Thyroid gland (tissue), 4 donors: ENCODE results near the gene REN. TPM values are rescaled to one million over a fixed set of nuclear protein-coding genes. Genes with fewer than 3 reads are reported as not detected.

ENCODE experiments used
- DNase-seq, 2 donors: peaks; one replicate each; pipeline ENCODE4 v3.0.0-alpha.2; 2019
- H3K27ac ChIP-seq, 3 donors: fragments of 200-600 bp; sonication (generic); 1 replicate in 2 of 3; 2 replicates in 1 of 3; pipeline ENCODE4 v1.5.1; 2016 to 2019; ENCODE audit warnings: mild to moderate bottlenecking in 1 of 3, moderate library complexity in 1 of 3
- H3K27me3 ChIP-seq: fragments of 200-600 bp; sonication (generic); one replicate; pipeline ENCODE4 v1.5.1; 2019
- H3K36me3 ChIP-seq, 2 donors: fragments of 200-600 bp; sonication (generic); one replicate each; pipeline ENCODE4 v1.5.1; 2016 to 2019
- H3K4me1 ChIP-seq, 2 donors: fragments of 200-600 bp; sonication (generic); one replicate each; pipeline ENCODE4 v1.5.1; 2017 to 2019
- H3K4me3 ChIP-seq, 3 donors: fragments of 200-600 bp; sonication (generic); replicated peaks in 1 of 3; 1 replicate in 2 of 3; 2 replicates in 1 of 3; pipeline ENCODE4 v1.5.1; 2016; ENCODE audit warnings: mild to moderate bottlenecking in 1 of 3
- H3K9me3 ChIP-seq: fragments of 200-600 bp; sonication (generic); one replicate; pipeline ENCODE4 v1.5.1; 2017
- POLR2A ChIP-seq, 2 donors: fragments of 450-650 bp; IDR thresholded peaks; one replicate each; pipeline ENCODE4 v1.6.1; 2017; ENCODE audit warnings: antibody characterized with exemption in 2 of 2, mild to moderate bottlenecking in 2 of 2, moderate library complexity in 1 of 2
- WGBS, 2 donors: methylation state at CpG; one replicate each; pipeline ENCODE4 v1.1.5; 2017; 5-methylcytosine and 5-hydroxymethylcytosine counted together
- intact Hi-C: fragments of 100-400 bp; cut with DNase I; formaldehyde crosslinking; loops from one replicate; pipeline ENCODE4 v1.15.1; 2023
- total RNA-seq, 4 donors: library from RNA; depleted of rRNA; stranded (reverse); fragments of >200 nt; gene quantifications; one replicate each; pipeline ENCODE4 v1.2.3, GENCODE V29; 2016
- TF ChIP-seq, protein P1 (sequence below), 6 experiments: fragments of 200-600 bp in 3 of 6; fragments of 450-650 bp in 3 of 6; sonication (generic) in 3 of 6; IDR thresholded peaks; one replicate each; pipeline ENCODE4 v1.5.1; 2016 to 2019; ENCODE audit warnings: antibody characterized with exemption in 6 of 6, mild to moderate bottlenecking in 2 of 6, inconsistent platforms in 1 of 6, moderate library complexity in 1 of 6

Gene REN
- total RNA-seq, 4 donors from 2014 or later: not detected

DNA sequence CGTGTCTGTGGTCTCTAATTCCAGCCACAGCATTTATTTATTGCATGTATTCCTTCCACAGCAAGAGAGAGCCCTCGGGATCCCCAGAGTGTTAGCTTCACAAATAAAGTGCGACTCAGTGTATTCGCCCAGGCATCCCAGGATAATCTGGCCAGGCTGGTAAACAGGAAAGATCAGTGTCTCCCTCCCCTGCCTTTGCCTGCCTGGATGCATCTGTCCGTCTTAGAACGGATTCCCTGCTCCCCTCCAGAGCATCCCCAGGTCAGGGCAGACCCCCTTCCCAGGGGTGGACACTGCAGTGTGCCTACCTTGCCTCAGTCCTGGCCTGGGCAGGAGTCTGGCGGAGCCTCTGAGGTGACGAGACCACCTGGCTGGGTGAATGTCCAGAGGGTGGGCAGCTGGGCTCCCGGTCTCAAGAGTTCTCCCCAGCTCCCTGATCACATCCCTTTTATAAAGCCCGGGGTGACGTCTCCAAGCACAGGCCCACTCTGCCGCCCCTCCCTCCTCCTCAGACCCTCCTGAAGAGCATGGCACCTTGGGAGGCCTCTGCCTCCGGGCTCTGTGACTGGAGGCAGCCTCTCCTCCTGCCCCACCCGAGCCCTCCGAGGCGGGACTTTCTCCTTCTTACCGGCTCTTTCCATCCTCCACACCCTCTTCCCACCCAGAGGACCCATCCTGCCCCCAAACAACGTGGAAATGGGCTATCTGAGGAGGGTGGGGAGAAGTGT lies 30.1 kb upstream of the REN start, which contains the start of gene KISS1:
Gene KISS1 (minus strand): TSS at position 424 of the 728 bp plus-strand sequence. CDS start 3,615 bp downstream, outside the sequence.
- H3K27ac ChIP-seq: no peak within 1 kb of the TSS
- no peaks in the 10 kb centered on the region for H3K4me1 ChIP-seq
- intact Hi-C loops: no loop called here
- WGBS, 2 donors: 25 to 42% methylated on average over 13 to 16 of the region's 18 CpGs
- no peaks in the 10 kb centered on the region for H3K36me3 ChIP-seq
- no peaks in the 10 kb centered on the region for H3K27me3 ChIP-seq
- TF ChIP-seq, protein P1, sequence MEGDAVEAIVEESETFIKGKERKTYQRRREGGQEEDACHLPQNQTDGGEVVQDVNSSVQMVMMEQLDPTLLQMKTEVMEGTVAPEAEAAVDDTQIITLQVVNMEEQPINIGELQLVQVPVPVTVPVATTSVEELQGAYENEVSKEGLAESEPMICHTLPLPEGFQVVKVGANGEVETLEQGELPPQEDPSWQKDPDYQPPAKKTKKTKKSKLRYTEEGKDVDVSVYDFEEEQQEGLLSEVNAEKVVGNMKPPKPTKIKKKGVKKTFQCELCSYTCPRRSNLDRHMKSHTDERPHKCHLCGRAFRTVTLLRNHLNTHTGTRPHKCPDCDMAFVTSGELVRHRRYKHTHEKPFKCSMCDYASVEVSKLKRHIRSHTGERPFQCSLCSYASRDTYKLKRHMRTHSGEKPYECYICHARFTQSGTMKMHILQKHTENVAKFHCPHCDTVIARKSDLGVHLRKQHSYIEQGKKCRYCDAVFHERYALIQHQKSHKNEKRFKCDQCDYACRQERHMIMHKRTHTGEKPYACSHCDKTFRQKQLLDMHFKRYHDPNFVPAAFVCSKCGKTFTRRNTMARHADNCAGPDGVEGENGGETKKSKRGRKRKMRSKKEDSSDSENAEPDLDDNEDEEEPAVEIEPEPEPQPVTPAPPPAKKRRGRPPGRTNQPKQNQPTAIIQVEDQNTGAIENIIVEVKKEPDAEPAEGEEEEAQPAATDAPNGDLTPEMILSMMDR (IDR thresholded peaks at IDR 0.05): no peak
- TF ChIP-seq POLR2A (IDR thresholded peaks at IDR 0.05): no peak
- no peak for DNase-seq
- no peaks in the 10 kb centered on the region for H3K9me3 ChIP-seq
- H3K4me3 ChIP-seq: no peak within 1 kb of the TSS

DNA sequence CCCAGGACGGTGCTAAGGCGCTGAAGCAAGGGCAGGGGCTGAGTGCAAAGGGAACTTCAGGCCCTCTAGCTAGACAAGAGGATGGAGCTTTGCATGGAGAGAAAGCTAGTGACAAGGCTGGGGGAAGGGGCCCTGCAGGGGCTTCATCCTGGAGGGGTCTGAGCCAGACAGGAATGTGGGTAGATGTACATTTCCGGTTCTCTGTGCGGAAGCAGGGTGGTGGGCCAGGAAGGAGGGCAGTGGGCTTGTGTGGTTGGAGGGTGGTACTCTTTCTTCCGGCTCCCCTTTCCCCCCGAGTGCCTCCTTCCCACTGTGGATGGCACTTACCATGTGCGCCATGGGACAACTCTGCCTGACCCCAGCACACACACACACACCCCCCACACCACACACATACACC lies 28.6 kb upstream of the REN start:
- intact Hi-C loops: no loop called here
- H3K4me1 ChIP-seq: peaks cover 0 to 7% of the 10 kb centered on the region in 2 donors
- H3K36me3 ChIP-seq: no peaks in the 10 kb centered on the region
- WGBS, 2 donors: 68 to 83% methylated on average over 7 of the region's 7 CpGs
- no peak overlapping the region for H3K4me3 ChIP-seq
- H3K27me3 ChIP-seq: no peaks in the 10 kb centered on the region
- TF ChIP-seq POLR2A (IDR thresholded peaks at IDR 0.05): no peak
- TF ChIP-seq, protein P1 (IDR thresholded peaks at IDR 0.05): no peak
- no peaks in the 10 kb centered on the region for H3K9me3 ChIP-seq
- no peak overlapping the region for H3K27ac ChIP-seq
- DNase-seq: no peak

DNA sequence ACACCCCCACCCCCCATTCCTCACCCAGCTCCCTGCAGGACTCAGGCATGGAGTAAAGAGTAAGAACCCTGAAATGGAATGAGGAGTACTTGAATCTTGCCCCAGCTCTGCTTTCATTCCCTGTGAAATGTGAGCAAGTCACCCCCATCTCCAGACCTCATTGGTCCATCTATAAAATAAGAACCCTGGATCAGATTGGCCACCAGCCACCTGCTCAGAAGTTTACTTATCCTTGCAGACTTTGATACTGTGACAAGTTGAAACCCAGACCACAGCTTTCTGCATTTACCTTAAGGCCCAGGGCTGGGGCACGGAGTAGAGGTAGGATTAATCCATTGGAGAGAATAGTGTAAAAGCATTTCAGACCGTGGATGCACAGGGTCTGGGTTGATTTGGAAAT lies 27.9 kb upstream of the REN start:
- H3K9me3 ChIP-seq: no peaks in the 10 kb centered on the region
- TF ChIP-seq, protein P1 (IDR thresholded peaks at IDR 0.05): no peak
- no peak for TF ChIP-seq POLR2A (IDR thresholded peaks at IDR 0.05)
- 65 to 73% methylated on average over 2 of the region's 2 CpGs for WGBS, 2 donors
- H3K27me3 ChIP-seq: no peaks in the 10 kb centered on the region
- peaks cover 0 to 7% of the 10 kb centered on the region in 2 donors for H3K4me1 ChIP-seq
- no peak for DNase-seq
- no peak overlapping the region for H3K27ac ChIP-seq
- no peaks in the 10 kb centered on the region for H3K36me3 ChIP-seq
- intact Hi-C loops: no loop called here
- H3K4me3 ChIP-seq: no peak overlapping the region

DNA sequence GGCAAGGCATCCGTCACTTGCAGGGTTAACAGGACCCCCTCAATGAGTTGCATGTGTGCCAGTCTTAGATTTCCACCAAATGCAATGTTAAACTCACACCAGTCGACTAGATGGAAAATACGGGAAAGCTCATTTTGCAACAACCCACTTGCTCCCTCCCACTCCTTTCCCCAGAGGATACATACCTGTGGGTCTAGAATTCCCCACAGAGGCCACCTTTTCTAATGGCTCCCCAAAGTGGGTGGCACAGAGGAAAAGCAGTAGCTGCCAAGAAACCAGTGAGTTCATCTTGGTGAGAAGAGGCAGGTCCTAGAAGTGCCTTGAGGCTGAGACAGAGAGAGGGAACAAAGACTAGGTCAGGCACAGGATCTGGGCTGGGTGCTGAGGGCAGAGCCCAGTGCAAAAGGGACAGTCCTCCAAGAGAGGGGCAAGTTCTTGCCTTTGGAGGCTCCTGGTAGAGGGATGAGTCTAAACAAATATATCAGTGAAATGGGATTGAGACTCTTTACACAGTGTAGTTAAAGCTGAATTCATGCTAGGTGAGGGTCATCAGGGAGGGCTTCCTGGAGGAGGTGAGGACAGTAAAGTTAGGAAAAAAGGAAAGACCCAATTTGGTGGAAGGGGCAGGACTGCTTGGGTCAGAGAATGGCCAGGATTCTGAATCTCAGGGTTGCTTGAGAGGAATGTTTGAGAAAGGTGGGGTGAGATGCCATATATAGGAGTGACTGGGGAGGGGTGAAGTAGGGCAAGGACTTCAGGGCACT lies 26.6 kb upstream of the REN start:
- intact Hi-C loops: no loop called here
- H3K9me3 ChIP-seq: no peaks in the 10 kb centered on the region
- H3K4me1 ChIP-seq: peaks cover 0 to 7% of the 10 kb centered on the region in 2 donors
- DNase-seq: no peak
- H3K36me3 ChIP-seq: no peaks in the 10 kb centered on the region
- H3K27me3 ChIP-seq: no peaks in the 10 kb centered on the region
- no peak overlapping the region for H3K4me3 ChIP-seq
- TF ChIP-seq, protein P1 (IDR thresholded peaks at IDR 0.05): no peak
- TF ChIP-seq POLR2A (IDR thresholded peaks at IDR 0.05): no peak
- H3K27ac ChIP-seq: no peak overlapping the region
- 64 to 90% methylated on average over 3 of the region's 3 CpGs for WGBS, 2 donors

DNA sequence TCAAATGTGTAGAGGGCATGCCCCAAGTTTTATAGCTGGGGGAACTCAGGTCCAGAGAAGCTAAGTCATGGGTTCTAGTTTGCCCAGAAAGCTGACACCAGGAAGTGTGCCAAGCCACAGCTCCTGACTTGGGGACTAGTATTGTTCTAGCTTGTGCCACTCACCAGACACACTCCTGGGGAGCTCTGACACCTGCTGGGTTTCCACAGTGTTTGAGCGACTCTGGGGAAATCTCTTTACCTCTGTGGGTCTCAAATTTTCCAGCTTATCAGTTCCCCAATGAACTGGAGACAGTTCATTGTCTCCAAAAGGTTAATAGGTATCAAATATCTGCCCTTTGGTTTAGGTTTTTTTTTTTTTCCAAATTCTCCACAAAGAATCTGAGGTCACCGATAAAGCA lies 25.9 kb upstream of the REN start:
- H3K4me1 ChIP-seq: peaks cover 0 to 7% of the 10 kb centered on the region in 2 donors
- H3K9me3 ChIP-seq: no peaks in the 10 kb centered on the region
- no peak for DNase-seq
- H3K36me3 ChIP-seq: no peaks in the 10 kb centered on the region
- 91 to 92% methylated on average over 2 of the region's 2 CpGs for WGBS, 2 donors
- no peaks in the 10 kb centered on the region for H3K27me3 ChIP-seq
- intact Hi-C loops: no loop called here
- TF ChIP-seq, protein P1 (IDR thresholded peaks at IDR 0.05): no peak
- TF ChIP-seq POLR2A (IDR thresholded peaks at IDR 0.05): no peak
- H3K4me3 ChIP-seq: no peak overlapping the region
- no peak overlapping the region for H3K27ac ChIP-seq
